ENCODE results near the gene SLC6A1. TPM values are rescaled to one million over a fixed set of nuclear protein-coding genes. Genes with fewer than 3 reads are reported as not detected.
A peak's percentile ranks its signal among the peaks of the same experiment; 100 is the strongest.

Gene SLC6A1
- total RNA-seq, 1 donor from 2014 or later, result 0.52 TPM

GRCh38 chr3:11005686-11006256 lies 13.2 kb downstream of the SLC6A1 start:
- Histone ChIP-seq H3K27ac (no peak overlapping the region), H3F3A (ENCODE audit: low read depth) (no peaks in the 10 kb centered on the region), H3K36me3 (no peaks in the 10 kb centered on the region), H4K20me1 (ENCODE audit: low read depth) (no peaks in the 10 kb centered on the region), H3K4me2 (no peak overlapping the region), H3K4me1 (no peaks in the 10 kb centered on the region), H3K9me3 (ENCODE audit: low read depth) (no peaks in the 10 kb centered on the region), H2AFZ (replicated peaks) (no peak overlapping the region), H3K27me3 (no peaks in the 10 kb centered on the region), H3K79me2 (ENCODE audit: low read depth) (no peaks in the 10 kb centered on the region), H3K4me3 (no peak overlapping the region), H3K9ac (no peak overlapping the region)
- TF ChIP-seq EZH2phosphoT487 (IDR thresholded peaks at IDR 0.05) (no peak), CTCF (IDR thresholded peaks at IDR 0.05) (no peak), EZH2 (IDR thresholded peaks at IDR 0.05) (no peak)
- Mint-ChIP-seq H3K9me3 (no peaks in the 10 kb centered on the region), H3K36me3 (no peaks in the 10 kb centered on the region), H3K27me3 (ENCODE audit: insufficient read depth, low read depth) (peaks cover 7% of the 10 kb centered on the region), H3K27ac (peak overlapping the region; percentile 60), H3K4me3 (no peak overlapping the region), H3K4me1 (peaks cover 41% of the 10 kb centered on the region)
- DNase-seq (ENCODE audit: low spot score), result no peak

- Histone ChIP-seq H4K20me1 (ENCODE audit: low read depth) (no peaks in the 10 kb centered on the region), H3K79me2 (ENCODE audit: low read depth) (no peaks in the 10 kb centered on the region), H2AFZ (replicated peaks) (peak overlapping the region; percentile 61), H3K9me3 (ENCODE audit: low read depth) (no peaks in the 10 kb centered on the region), H3K4me2 (no peak overlapping the region), H3K27me3 (no peaks in the 10 kb centered on the region), H3K4me1 (no peaks in the 10 kb centered on the region), H3K4me3 (no peak overlapping the region), H3F3A (ENCODE audit: low read depth) (no peaks in the 10 kb centered on the region), H3K27ac (no peak overlapping the region), H3K9ac (no peak overlapping the region), H3K36me3 (no peaks in the 10 kb centered on the region)
- H3K4me3 Mint-ChIP-seq, result no peak overlapping the region
- H3K9me3 Mint-ChIP-seq, result no peaks in the 10 kb centered on the region
- DNase-seq (ENCODE audit: low spot score), result peak; percentile 76
- H3K27me3 Mint-ChIP-seq (ENCODE audit: insufficient read depth, low read depth), result peaks cover 4% of the 10 kb centered on the region
- no peak overlapping the region for H3K27ac Mint-ChIP-seq
- peaks cover 36% of the 10 kb centered on the region for H3K4me1 Mint-ChIP-seq
- TF ChIP-seq CTCF (IDR thresholded peaks at IDR 0.05) (peak; percentile 56), EZH2 (IDR thresholded peaks at IDR 0.05) (no peak)
- H3K36me3 Mint-ChIP-seq, result no peaks in the 10 kb centered on the region
These were observed 14.7 kb downstream of the SLC6A1 start for GRCh38 chr3:11006986-11007933.

GRCh38 chr3:11009898-11010297 lies 17.4 kb downstream of the SLC6A1 start:
- Mint-ChIP-seq H3K9me3 (no peaks in the 10 kb centered on the region), H3K27me3 (ENCODE audit: insufficient read depth, low read depth) (peaks cover 4% of the 10 kb centered on the region), H3K27ac (peak overlapping the region; percentile 1), H3K4me3 (no peak overlapping the region), H3K36me3 (no peaks in the 10 kb centered on the region), H3K4me1 (peaks cover 12% of the 10 kb centered on the region)
- Histone ChIP-seq H3K36me3 (no peaks in the 10 kb centered on the region), H3F3A (ENCODE audit: low read depth) (no peaks in the 10 kb centered on the region), H3K9ac (no peak overlapping the region), H3K79me2 (ENCODE audit: low read depth) (no peaks in the 10 kb centered on the region), H2AFZ (replicated peaks) (no peak overlapping the region), H3K4me2 (no peak overlapping the region), H4K20me1 (ENCODE audit: low read depth) (no peaks in the 10 kb centered on the region), H3K9me3 (ENCODE audit: low read depth) (no peaks in the 10 kb centered on the region), H3K27me3 (no peaks in the 10 kb centered on the region), H3K27ac (no peak overlapping the region), H3K4me1 (no peaks in the 10 kb centered on the region), H3K4me3 (no peak overlapping the region)
- no peak for DNase-seq (ENCODE audit: low spot score)
- TF ChIP-seq CTCF (IDR thresholded peaks at IDR 0.05), result no peak
- TF ChIP-seq EZH2 (IDR thresholded peaks at IDR 0.05), result no peak
- no peak for TF ChIP-seq EZH2phosphoT487 (IDR thresholded peaks at IDR 0.05)
